CD4-positive, alpha-beta memory T cell (primary cell): ENCODE data around the gene GAGE12E. TPM values are rescaled to one million over a fixed set of nuclear protein-coding genes. Genes with fewer than 3 reads are reported as not detected.
A peak's percentile ranks its signal among the peaks of the same experiment; 100 is the strongest.
"Not testable (repeated sequence)": the region's sequence is repeated elsewhere in the genome, so short reads cannot be mapped to it uniquely, and the experiment has no call there.

Experiments used
- CTCF ChIA-PET: fragments of 350-600 bp; sonication (Branson Sonifier 250); formaldehyde crosslinking; loops from one replicate; lab custom pipeline; 2021; ENCODE audit warnings: inconsistent platforms; ENCODE audit not compliant: partially characterized antibody; lab: Charles Lee
- POLR2A ChIA-PET: fragments of 350-600 bp; sonication (Branson Sonifier 250); formaldehyde crosslinking; loops from one replicate; lab custom pipeline; 2021; ENCODE audit not compliant: partially characterized antibody; lab: Charles Lee
- DNase-seq, 5 donors: peaks; one replicate each; pipeline versions ENCODE4 v3.0.0 to v3.0.0-alpha.2; 2020 to 2022; ENCODE audit warnings: mixed read lengths in 1 of 5
- H3K27ac ChIP-seq: one replicate; pipeline ENCODE4 v1.7.0; 2013; ENCODE audit warnings: low read depth, low read length
- H3K27me3 ChIP-seq: 2 replicates; pipeline ENCODE4 v1.7.0; 2013; ENCODE audit warnings: mild to moderate bottlenecking, low read length, moderate library complexity; ENCODE audit not compliant: insufficient read depth
- H3K36me3 ChIP-seq: 2 replicates; pipeline ENCODE4 v1.7.0; 2013; ENCODE audit warnings: mild to moderate bottlenecking, low read length, moderate library complexity; ENCODE audit not compliant: insufficient read depth
- H3K4me1 ChIP-seq: 2 replicates; pipeline ENCODE4 v1.7.0; 2013; ENCODE audit warnings: mild to moderate bottlenecking, low read length, moderate library complexity; ENCODE audit not compliant: insufficient read depth
- H3K4me3 ChIP-seq, 2 donors: one replicate each; pipeline ENCODE4 v1.7.0; 2013; ENCODE audit warnings: low read length in 2 of 2, mild to moderate bottlenecking in 1 of 2
- H3K9me3 ChIP-seq, 2 donors: one replicate each; pipeline ENCODE4 v1.7.0; 2013; ENCODE audit warnings: low read length in 2 of 2, control low read depth in 1 of 2; ENCODE audit not compliant: control insufficient read depth in 1 of 2
- H3K27ac Mint-ChIP-seq, 7 donors: one replicate each; pipeline ENCODE4 v1.8.0; 2020 to 2021; ENCODE audit warnings: mixed read lengths in 7 of 7, mild to moderate bottlenecking in 6 of 7, inconsistent platforms in 3 of 7, moderate library complexity in 3 of 7
- H3K27me3 Mint-ChIP-seq, 2 donors: one replicate each; pipeline ENCODE4 v1.8.0; 2020 to 2021; ENCODE audit warnings: mixed read lengths in 2 of 2
- H3K36me3 Mint-ChIP-seq, 2 donors: one replicate each; pipeline ENCODE4 v1.8.0; 2020 to 2021; ENCODE audit warnings: mixed read lengths in 2 of 2, inconsistent platforms in 1 of 2, mild to moderate bottlenecking in 1 of 2
- H3K4me1 Mint-ChIP-seq, 4 donors: one replicate each; pipeline ENCODE4 v1.8.0; 2020 to 2021; ENCODE audit warnings: mixed read lengths in 4 of 4, mild to moderate bottlenecking in 1 of 4
- H3K4me3 Mint-ChIP-seq, 8 donors: one replicate each; pipeline ENCODE4 v1.8.0; 2020 to 2021; ENCODE audit warnings: mixed read lengths in 8 of 8, mild to moderate bottlenecking in 7 of 8, moderate library complexity in 6 of 8, inconsistent platforms in 3 of 8
- H3K9me3 Mint-ChIP-seq, 8 donors: one replicate each; pipeline ENCODE4 v1.8.0; 2020 to 2021; ENCODE audit warnings: mixed read lengths in 8 of 8, mild to moderate bottlenecking in 5 of 8, inconsistent platforms in 3 of 8, moderate library complexity in 1 of 8
- intact Hi-C: fragments of 100-400 bp; cut with micrococcal nuclease; formaldehyde crosslinking; loops from one replicate; pipeline ENCODE4 v1.15.1; 2023
- polyA plus RNA-seq, 2 donors: library from polyadenylated mRNA; unstranded; fragments of 300-500 nt; fragmentation: Illumina TruSeq; gene quantifications; one replicate each; pipeline ENCODE4 v1.2.3, GENCODE V29; 2021
- total RNA-seq, 2 experiments: library from RNA; stranded (reverse); gene quantifications; one replicate each; pipeline ENCODE4 v1.2.3, GENCODE V29; 2021

GAGE12E gene
- total and polyA plus RNA-seq, 4 experiments from 2014 or later = not detected

DNA sequence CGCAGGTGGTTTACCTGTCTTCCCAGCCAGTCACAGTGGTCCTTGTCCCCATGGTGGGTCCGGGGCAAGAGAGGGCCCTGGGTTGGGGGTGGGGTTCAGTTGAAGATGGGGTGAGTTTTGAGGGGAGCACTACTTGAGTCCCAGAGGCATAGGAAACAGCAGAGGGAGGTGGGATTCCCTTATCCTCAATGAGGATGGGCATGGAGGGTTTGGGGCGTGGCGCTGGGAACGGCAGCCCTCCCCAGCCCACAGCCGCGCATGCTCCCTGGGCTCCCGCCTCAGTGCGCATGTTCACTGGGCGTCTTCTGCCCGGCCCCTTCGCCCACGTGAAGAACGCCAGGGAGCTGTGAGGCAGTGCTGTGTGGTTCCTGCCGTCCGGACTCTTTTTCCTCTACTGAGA, 28.6 kb downstream of the GAGE12E start, which contains the start of gene GAGE12H:
Gene GAGE12H (plus strand): TSS at position 301 of the 400 bp plus-strand sequence. CDS start 1,155 bp downstream, outside the sequence.
- POLR2A ChIA-PET, intact Hi-C loops, H3K4me1 ChIP-seq, H3K27ac ChIP-seq, H3K9me3 ChIP-seq, H3K36me3 ChIP-seq, H3K4me3 ChIP-seq, H3K27me3 Mint-ChIP-seq, CTCF ChIA-PET, H3K9me3 Mint-ChIP-seq, H3K4me3 Mint-ChIP-seq, H3K27ac Mint-ChIP-seq, H3K27me3 ChIP-seq, DNase-seq, H3K4me1 Mint-ChIP-seq, H3K36me3 Mint-ChIP-seq: not testable (repeated sequence)

DNA sequence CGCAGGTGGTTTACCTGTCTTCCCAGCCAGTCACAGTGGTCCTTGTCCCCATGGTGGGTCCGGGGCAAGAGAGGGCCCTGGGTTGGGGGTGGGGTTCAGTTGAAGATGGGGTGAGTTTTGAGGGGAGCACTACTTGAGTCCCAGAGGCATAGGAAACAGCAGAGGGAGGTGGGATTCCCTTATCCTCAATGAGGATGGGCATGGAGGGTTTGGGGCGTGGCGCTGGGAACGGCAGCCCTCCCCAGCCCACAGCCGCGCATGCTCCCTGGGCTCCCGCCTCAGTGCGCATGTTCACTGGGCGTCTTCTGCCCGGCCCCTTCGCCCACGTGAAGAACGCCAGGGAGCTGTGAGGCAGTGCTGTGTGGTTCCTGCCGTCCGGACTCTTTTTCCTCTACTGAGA, 38.1 kb downstream of the GAGE12E start, which contains the start of gene GAGE2A:
Gene GAGE2A (plus strand): TSS at position 301 of the 400 bp plus-strand sequence. CDS start 1,155 bp downstream, outside the sequence.
- H3K27me3 Mint-ChIP-seq, H3K4me3 ChIP-seq, H3K4me1 Mint-ChIP-seq, H3K4me1 ChIP-seq, POLR2A ChIA-PET, H3K36me3 Mint-ChIP-seq, intact Hi-C loops, H3K27ac Mint-ChIP-seq, DNase-seq, H3K9me3 Mint-ChIP-seq, CTCF ChIA-PET, H3K9me3 ChIP-seq, H3K27ac ChIP-seq, H3K4me3 Mint-ChIP-seq, H3K36me3 ChIP-seq, H3K27me3 ChIP-seq: not testable (repeated sequence)

DNA sequence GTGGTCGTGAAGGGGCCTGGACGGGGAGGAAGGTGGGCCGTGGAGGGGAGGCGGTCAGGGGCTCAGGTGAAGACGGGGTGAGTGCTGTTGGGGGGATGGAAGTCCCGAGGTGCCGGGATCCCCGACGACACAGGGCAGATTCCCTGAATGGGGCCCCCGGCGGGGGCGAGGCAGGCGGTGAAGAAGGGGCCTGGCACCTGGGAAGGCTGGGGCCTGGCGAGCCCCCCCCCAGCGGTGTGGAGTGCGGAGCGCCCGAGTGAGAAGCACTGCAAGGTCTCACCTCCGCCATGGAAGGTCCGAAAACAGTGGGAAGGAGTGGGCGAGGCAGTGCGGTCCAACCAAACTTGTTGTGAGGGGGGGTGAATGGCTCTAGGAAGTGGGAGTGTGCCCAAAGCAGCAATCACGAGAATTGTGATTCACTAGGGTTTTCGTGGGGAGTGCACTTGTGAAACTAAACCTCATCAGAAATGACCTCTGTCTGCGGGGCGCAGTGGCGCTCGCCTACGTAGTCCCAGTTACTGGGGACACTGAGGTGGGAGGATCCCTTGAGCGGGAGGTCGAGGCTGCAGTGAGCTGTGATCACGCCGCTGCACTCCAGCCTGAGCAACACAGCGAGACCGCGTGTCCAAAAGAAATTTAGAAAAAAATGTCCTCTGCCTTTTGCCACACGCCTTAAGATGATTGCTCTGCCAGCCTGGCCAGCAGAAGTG, 38.8 kb downstream of the GAGE12E start:
- H3K4me1 Mint-ChIP-seq, H3K36me3 Mint-ChIP-seq, H3K36me3 ChIP-seq, H3K4me3 Mint-ChIP-seq, H3K27me3 ChIP-seq, H3K9me3 Mint-ChIP-seq, H3K27ac ChIP-seq, H3K4me3 ChIP-seq, POLR2A ChIA-PET, CTCF ChIA-PET, H3K4me1 ChIP-seq, H3K27ac Mint-ChIP-seq, H3K27me3 Mint-ChIP-seq, intact Hi-C loops, H3K9me3 ChIP-seq: not testable (repeated sequence)
- peak in 1 of 5 donors; percentile 22 for DNase-seq

DNA sequence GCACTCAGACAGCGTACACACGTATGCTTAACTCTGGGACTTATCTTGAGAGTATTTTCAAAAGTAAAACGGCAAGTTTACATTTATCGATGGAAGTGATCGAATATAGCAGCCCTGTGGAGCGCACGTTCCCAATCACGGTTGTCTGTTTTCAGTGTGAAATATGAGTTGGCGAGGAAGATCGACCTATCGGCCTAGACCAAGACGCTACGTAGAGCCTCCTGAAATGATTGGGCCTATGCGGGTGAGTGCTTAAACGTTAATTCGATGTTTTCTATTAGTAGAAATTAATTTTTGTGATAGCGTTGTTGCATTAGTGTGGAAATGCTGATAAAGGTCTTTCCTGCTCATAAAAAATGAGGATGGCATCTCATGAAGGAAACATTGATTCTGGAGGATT, 39.4 kb downstream of the GAGE12E start:
- H3K36me3 Mint-ChIP-seq, H3K4me1 Mint-ChIP-seq, H3K4me3 Mint-ChIP-seq, H3K27ac Mint-ChIP-seq, POLR2A ChIA-PET, H3K4me1 ChIP-seq, H3K36me3 ChIP-seq, intact Hi-C loops, H3K9me3 Mint-ChIP-seq, H3K27me3 ChIP-seq, H3K27ac ChIP-seq, H3K4me3 ChIP-seq, H3K27me3 Mint-ChIP-seq, H3K9me3 ChIP-seq, CTCF ChIA-PET: not testable (repeated sequence)
- peak in 1 of 5 donors; percentile 24 for DNase-seq

DNA sequence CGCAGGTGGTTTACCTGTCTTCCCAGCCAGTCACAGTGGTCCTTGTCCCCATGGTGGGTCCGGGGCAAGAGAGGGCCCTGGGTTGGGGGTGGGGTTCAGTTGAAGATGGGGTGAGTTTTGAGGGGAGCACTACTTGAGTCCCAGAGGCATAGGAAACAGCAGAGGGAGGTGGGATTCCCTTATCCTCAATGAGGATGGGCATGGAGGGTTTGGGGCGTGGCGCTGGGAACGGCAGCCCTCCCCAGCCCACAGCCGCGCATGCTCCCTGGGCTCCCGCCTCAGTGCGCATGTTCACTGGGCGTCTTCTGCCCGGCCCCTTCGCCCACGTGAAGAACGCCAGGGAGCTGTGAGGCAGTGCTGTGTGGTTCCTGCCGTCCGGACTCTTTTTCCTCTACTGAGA, 47.6 kb downstream of the GAGE12E start, which contains the start of gene GAGE1:
Gene GAGE1 (plus strand): TSS at position 301 of the 400 bp plus-strand sequence. CDS start 1,155 bp downstream, outside the sequence.
- H3K4me3 ChIP-seq, H3K9me3 ChIP-seq, H3K9me3 Mint-ChIP-seq, H3K36me3 Mint-ChIP-seq, H3K27ac ChIP-seq, H3K36me3 ChIP-seq, H3K27ac Mint-ChIP-seq, H3K4me3 Mint-ChIP-seq, H3K4me1 Mint-ChIP-seq, H3K27me3 Mint-ChIP-seq, intact Hi-C loops, H3K27me3 ChIP-seq, DNase-seq, H3K4me1 ChIP-seq, POLR2A ChIA-PET, CTCF ChIA-PET: not testable (repeated sequence)

Other genes with a start within 250 kb of the GAGE12E start
- not detected for gene GAGE10, start 247.6 kb upstream of the GAGE12E start, total RNA-seq
- gene GAGE10, start 247.6 kb upstream of the GAGE12E start, polyA plus RNA-seq = not detected
- gene GAGE12J, start 229.3 kb upstream of the GAGE12E start, total RNA-seq = not detected
- not detected for gene GAGE12J, start 229.3 kb upstream of the GAGE12E start, polyA plus RNA-seq
- not detected for gene GAGE13, start 219.7 kb upstream of the GAGE12E start, total RNA-seq
- gene GAGE13, start 219.7 kb upstream of the GAGE12E start, polyA plus RNA-seq = not detected
- gene GAGE12C, start 19.1 kb upstream of the GAGE12E start, total RNA-seq = not detected
- gene GAGE12C, start 19.1 kb upstream of the GAGE12E start, polyA plus RNA-seq = not detected
- not detected for gene GAGE12D, start 9.6 kb upstream of the GAGE12E start, total RNA-seq
- gene GAGE12D, start 9.6 kb upstream of the GAGE12E start, polyA plus RNA-seq = not detected
- not detected for gene GAGE12F, start 9.6 kb downstream of the GAGE12E start, total RNA-seq
- not detected for gene GAGE12F, start 9.6 kb downstream of the GAGE12E start, polyA plus RNA-seq
- not detected for gene GAGE12G, start 19.1 kb downstream of the GAGE12E start, total RNA-seq
- not detected for gene GAGE12G, start 19.1 kb downstream of the GAGE12E start, polyA plus RNA-seq
- gene GAGE12H, start 28.7 kb downstream of the GAGE12E start, total RNA-seq = not detected
- not detected for gene GAGE12H, start 28.7 kb downstream of the GAGE12E start, polyA plus RNA-seq
- gene GAGE2A, start 38.2 kb downstream of the GAGE12E start, total RNA-seq = not detected
- gene GAGE2A, start 38.2 kb downstream of the GAGE12E start, polyA plus RNA-seq = not detected
- gene GAGE1, start 47.7 kb downstream of the GAGE12E start, total RNA-seq = not detected
- gene GAGE1, start 47.7 kb downstream of the GAGE12E start, polyA plus RNA-seq = not detected
- not detected for gene PAGE1, start 144.7 kb downstream of the GAGE12E start, total RNA-seq
- not detected for gene PAGE1, start 144.7 kb downstream of the GAGE12E start, polyA plus RNA-seq